IMR-90 (cell line): ENCODE data around the gene UBE2E2. TPM values are rescaled to one million over a fixed set of nuclear protein-coding genes. Genes with fewer than 3 reads are reported as not detected.

Source experiments
- ATAC-seq: fragments of 200-7000 bp; cut with Tn5 transposase; 2 replicates; pipeline ENCODE4 v1.9.1; 2020; ENCODE audit warnings: low read depth, mild to moderate bottlenecking, moderate library complexity
- BruUV-seq: library from RNA; stranded (reverse); fragments of 400-500 nt; replicated peaks from 2 replicates; lab custom pipeline; 2021; lab: Mats Ljungman, UMichigan
- CTCF ChIA-PET: fragments of 300-600 bp; formaldehyde crosslinking; extraction: SDS; loops from one replicate; lab custom pipeline; 2021; ENCODE audit warnings: antibody characterized with exemption; lab: Yijun Ruan, JAX
- POLR2A ChIA-PET: fragments of 300-600 bp; sonication (Branson Sonifier 250); formaldehyde crosslinking; loops from one replicate; lab custom pipeline; 2022; ENCODE audit warnings: antibody characterized with exemption; ENCODE audit not compliant: unreplicated experiment; lab: Charles Lee
- DNase-seq: peaks from one replicate; pipeline ENCODE4 v3.0.0; 2013
- H2AFZ ChIP-seq: replicated peaks from 2 replicates; pipeline ENCODE3; 2013; ENCODE audit warnings: low read length, mild to moderate bottlenecking; ENCODE audit not compliant: poor library complexity
- H2AK5ac ChIP-seq: 2 replicates; pipeline ENCODE4 v1.6.1; 2013; ENCODE audit warnings: low read depth, low read length, inconsistent platforms
- H2AK9ac ChIP-seq: replicated peaks from 2 replicates; pipeline ENCODE3; 2013; ENCODE audit warnings: mild to moderate bottlenecking, low read depth, low read length, moderate library complexity; ENCODE audit not compliant: poor library complexity
- H2BK120ac ChIP-seq: 2 replicates; pipeline ENCODE4 v1.6.1; 2013; ENCODE audit warnings: low read depth, low read length, inconsistent platforms
- H2BK15ac ChIP-seq: 3 replicates; pipeline ENCODE4 v1.6.1; 2013; ENCODE audit warnings: low read depth, low read length, inconsistent platforms
- H2BK20ac ChIP-seq: 2 replicates; pipeline ENCODE4 v1.6.1; 2013; ENCODE audit warnings: low read depth, mild to moderate bottlenecking, inconsistent platforms, low read length, moderate library complexity
- H2BK5ac ChIP-seq: 2 replicates; pipeline ENCODE4 v1.6.1; 2013; ENCODE audit warnings: mild to moderate bottlenecking, low read depth, low read length, inconsistent platforms; ENCODE audit not compliant: poor library complexity, severe bottlenecking
- H3K14ac ChIP-seq: replicated peaks from 2 replicates; pipeline ENCODE4 v1.6.1; 2013; ENCODE audit warnings: low read depth, low read length, inconsistent platforms
- H3K18ac ChIP-seq: 2 replicates; pipeline ENCODE4 v1.6.1; 2013; ENCODE audit warnings: low read depth, low read length, control low read depth
- H3K23ac ChIP-seq: 2 replicates; pipeline ENCODE4 v1.6.1; 2013; ENCODE audit warnings: low read depth, low read length, inconsistent platforms
- H3K27ac ChIP-seq: 2 replicates; pipeline ENCODE4 v1.5.1; 2013; ENCODE audit warnings: mild to moderate bottlenecking, control low read depth, low read length; ENCODE audit not compliant: insufficient read depth
- H3K27me3 ChIP-seq: 2 replicates; pipeline ENCODE4 v1.6.1; 2013; ENCODE audit warnings: low read length; ENCODE audit not compliant: control insufficient read depth, insufficient read depth
- H3K36me3 ChIP-seq: 2 replicates; pipeline ENCODE4 v1.6.1; 2013; ENCODE audit warnings: low read length, mixed read lengths; ENCODE audit not compliant: control insufficient read depth, insufficient read depth
- H3K4ac ChIP-seq: 2 replicates; pipeline ENCODE4 v1.6.1; 2013; ENCODE audit warnings: low read depth, low read length, inconsistent platforms
- H3K4me1 ChIP-seq: 2 replicates; pipeline ENCODE4 v1.6.1; 2013; ENCODE audit warnings: low read length, mixed read lengths; ENCODE audit not compliant: control insufficient read depth, insufficient read depth
- H3K4me2 ChIP-seq: 2 replicates; pipeline ENCODE4 v1.6.1; 2013; ENCODE audit warnings: low read depth, mild to moderate bottlenecking, control low read depth, low read length, moderate library complexity
- H3K4me3 ChIP-seq: 2 replicates; pipeline ENCODE4 v1.5.1; 2013; ENCODE audit warnings: low read depth, mild to moderate bottlenecking, control low read depth, low read length, moderate library complexity; ENCODE audit not compliant: insufficient read depth
- H3K56ac ChIP-seq: 2 replicates; pipeline ENCODE4 v1.6.1; 2013; ENCODE audit warnings: low read length, inconsistent platforms; ENCODE audit not compliant: insufficient read depth; ENCODE audit errors: extremely low read depth
- H3K79me1 ChIP-seq, 2 experiments: 2 replicates each; pipeline ENCODE4 v1.6.1; 2013; ENCODE audit warnings: low read length in 2 of 2, inconsistent platforms in 1 of 2, low read depth in 1 of 2
- H3K9ac ChIP-seq: 2 replicates; pipeline ENCODE4 v1.6.1; 2013; ENCODE audit warnings: low read depth, low read length, control low read depth
- H3K9me1 ChIP-seq: 2 replicates; pipeline ENCODE4 v1.6.1; 2013; ENCODE audit warnings: low read length, inconsistent platforms; ENCODE audit not compliant: insufficient read depth
- H3K9me3 ChIP-seq: 2 replicates; pipeline ENCODE4 v1.6.1; 2013; ENCODE audit warnings: low read length; ENCODE audit not compliant: control insufficient read depth, insufficient read depth
- H4K20me1 ChIP-seq: 2 replicates; pipeline ENCODE4 v1.6.1; 2013; ENCODE audit warnings: low read length, inconsistent platforms; ENCODE audit not compliant: insufficient read depth
- H4K5ac ChIP-seq: 2 replicates; pipeline ENCODE4 v1.6.1; 2013; ENCODE audit warnings: mild to moderate bottlenecking, low read depth, low read length, control low read depth
- H4K8ac ChIP-seq, 2 experiments: 2 replicates each; pipeline ENCODE4 v1.6.1; 2013; ENCODE audit warnings: low read depth in 2 of 2, low read length in 2 of 2, control low read depth in 1 of 2, inconsistent platforms in 1 of 2
- H4K91ac ChIP-seq: 2 replicates; pipeline ENCODE4 v1.6.1; 2013; ENCODE audit warnings: low read depth, low read length, inconsistent platforms; ENCODE audit not compliant: insufficient read depth
- CEBPB ChIP-seq: IDR thresholded peaks from 2 replicates; pipeline ENCODE4 v1.6.1; 2012; ENCODE audit warnings: low read depth, low read length, improper control_type of control experiment
- CTCF ChIP-seq: conservative IDR thresholded peaks from 2 replicates; pipeline ENCODE4 v1.5.1; 2012; ENCODE audit warnings: mild to moderate bottlenecking, low read depth, low read length, improper control_type of control experiment
- ELK1 ChIP-seq: fragments of 150-350 bp; IDR thresholded peaks from 2 replicates; pipeline ENCODE4 v1.6.1; 2016; ENCODE audit warnings: low read depth, mild to moderate bottlenecking, low read length, moderate library complexity, borderline replicate concordance
- FOS ChIP-seq: fragments of 150-350 bp; IDR thresholded peaks from 2 replicates; pipeline ENCODE4 v1.6.1; 2016; ENCODE audit warnings: low read depth, low read length
- MAZ ChIP-seq: IDR thresholded peaks from 2 replicates; pipeline ENCODE4 v1.6.1; 2012; ENCODE audit warnings: low read depth, mild to moderate bottlenecking, low read length, improper control_type of control experiment, moderate library complexity, borderline replicate concordance
- NFE2L2 ChIP-seq: fragments of 150-350 bp; IDR thresholded peaks from 2 replicates; pipeline ENCODE4 v1.6.1; 2016; ENCODE audit warnings: low read depth, mild to moderate bottlenecking, low read length
- WGBS, 2 experiments: methylation state at CpG; one replicate each; pipeline versions ENCODE4 v1.1.5 to v1.1.7; 2013; ENCODE audit warnings: missing lambda C conversion rate in 2 of 2; ENCODE audit not compliant: insufficient read length in 1 of 2; ENCODE audit errors: extremely low coverage in 2 of 2; 5-methylcytosine and 5-hydroxymethylcytosine counted together
- dilution Hi-C: fragments of 300-500 bp; cut with HindIII; formaldehyde crosslinking; loops from one replicate; pipeline ENCODE4 v1.14.3; 2018; ENCODE audit warnings: low sequenced_read_pairs; ENCODE audit not compliant: unreplicated experiment
- in situ Hi-C: fragments of 300-500 bp; cut with MboI; formaldehyde crosslinking; loops from 3 replicates; pipeline ENCODE4 v1.14.3; 2019; ENCODE audit warnings: low sequenced_read_pairs, inconsistent platforms, mixed read lengths
- intact Hi-C: fragments of 100-400 bp; cut with micrococcal nuclease; formaldehyde crosslinking; loops from 2 replicates; pipeline ENCODE4 v1.10.0; 2022
- polyA plus RNA-seq, 3 experiments: library from polyadenylated mRNA; depleted of rRNA; stranded (reverse); fragments of >200 nt; gene quantifications; 2 replicates each; pipeline ENCODE4 v1.2.3, GENCODE V29; 2012; ENCODE audit warnings: low replicate concordance in 1 of 3
- total RNA-seq: library from RNA; depleted of rRNA; stranded (reverse); fragments of >200 nt; gene quantifications from 2 replicates; pipeline ENCODE4 v1.2.3, GENCODE V29; 2012

The UBE2E2 gene
- total and polyA plus RNA-seq, 2 of the 4 experiments (the other 2 are of a cell fraction), result 18.6 to 32.7 TPM

GRCh38 chr3:23192816-23193215 is 10.3 kb upstream of the UBE2E2 start:
- Histone ChIP-seq H3K27ac (no peak overlapping the region), H3K56ac (no peak overlapping the region), H2AFZ (no peak overlapping the region), H3K23ac (no peak overlapping the region), H2BK20ac (no peak overlapping the region), H2BK15ac (no peak overlapping the region), H3K4me1 (no peaks in the 10 kb centered on the region), H4K5ac (no peak overlapping the region), H2BK120ac (no peak overlapping the region), H2BK5ac (no peak overlapping the region), H3K9me1 (no peaks in the 10 kb centered on the region), H3K4me2 (no peak overlapping the region), H3K4ac (no peak overlapping the region), H3K14ac (no peak overlapping the region), H4K91ac (no peak overlapping the region), H3K9me3 (no peaks in the 10 kb centered on the region), H3K79me1 (no peaks in the 10 kb centered on the region), H3K27me3 (peaks cover 48% of the 10 kb centered on the region), H3K4me3 (no peak overlapping the region), H4K8ac (no peak overlapping the region), H3K9ac (no peak overlapping the region), H4K20me1 (no peaks in the 10 kb centered on the region), H2AK5ac (no peak overlapping the region), H2AK9ac (no peak overlapping the region), H3K18ac (no peak overlapping the region), H3K36me3 (no peaks in the 10 kb centered on the region)
- ChIA-PET CTCF (no interaction called here), POLR2A (no interaction called here)
- TF ChIP-seq CEBPB (no peak), CTCF (no peak), ELK1 (no peak), FOS (no peak), NFE2L2 (no peak), MAZ (no peak)
- intact Hi-C loops, result no loop called here
- DNase-seq, result no peak
- in situ Hi-C loops, result no loop called here
- no TSS peak for BruUV-seq
- ATAC-seq, result no peak
- dilution Hi-C loops, result no loop called here
- WGBS, 2 experiments, result no CpG with 5 or more reads among the region's 2 CpGs
